ENCODE measurements around the gene LRFN2.

The LRFN2 gene

GRCh38 chr6:40411881-40412280 lies 175.3 kb downstream of the LRFN2 start:
- H3K27me3 ChIP-seq (ENCODE audit: insufficient read depth, low read length) = no peaks in the 10 kb centered on the region
- H3K27ac ChIP-seq (ENCODE audit: low read depth, low read length) = no peak overlapping the region
- 83% methylated on average over 5 of the region's 6 CpGs for WGBS
- H3K4me3 ChIP-seq (ENCODE audit: low read length) = no peak overlapping the region
- H3K4me1 ChIP-seq (ENCODE audit: insufficient read depth, low read length) = peaks cover 10% of the 10 kb centered on the region
- H3K9ac ChIP-seq (ENCODE audit: low read depth, low read length) = no peak overlapping the region
- no peaks in the 10 kb centered on the region for H3K9me3 ChIP-seq (ENCODE audit: insufficient read depth, low read depth, low read length)
- H3K36me3 ChIP-seq (ENCODE audit: insufficient read depth, low read length) = no peaks in the 10 kb centered on the region

DNA sequence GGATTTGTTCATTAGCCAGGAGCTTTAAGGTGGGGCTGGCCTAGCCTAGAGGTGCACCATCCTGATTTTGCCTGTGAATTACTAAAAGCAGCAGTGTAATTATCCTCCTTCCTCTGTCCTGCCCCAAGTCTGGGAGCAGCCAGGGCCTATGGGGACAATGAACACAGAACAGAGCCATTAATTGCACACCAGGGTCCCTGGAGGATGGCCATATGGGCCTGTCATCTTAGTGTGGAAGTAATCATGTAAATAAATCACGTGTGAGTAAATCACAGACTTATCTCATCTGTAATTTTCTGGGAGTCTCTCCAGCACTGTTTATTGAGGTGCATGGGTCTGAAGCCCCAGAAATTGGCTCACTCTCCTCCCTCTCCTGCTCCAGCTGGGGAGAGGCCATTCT lies 176.3 kb downstream of the LRFN2 start:
- Histone ChIP-seq H3K27me3 (ENCODE audit: insufficient read depth, low read length) (no peaks in the 10 kb centered on the region), H3K4me1 (ENCODE audit: insufficient read depth, low read length) (peaks cover 10% of the 10 kb centered on the region), H3K9ac (ENCODE audit: low read depth, low read length) (no peak overlapping the region), H3K27ac (ENCODE audit: low read depth, low read length) (no peak overlapping the region), H3K36me3 (ENCODE audit: insufficient read depth, low read length) (no peaks in the 10 kb centered on the region), H3K9me3 (ENCODE audit: insufficient read depth, low read depth, low read length) (no peaks in the 10 kb centered on the region), H3K4me3 (ENCODE audit: low read length) (no peak overlapping the region)
- WGBS = 90% methylated on average over 1 of the region's 1 CpG

- Histone ChIP-seq H3K27ac (ENCODE audit: low read depth, low read length) (no peak overlapping the region), H3K9ac (ENCODE audit: low read depth, low read length) (no peak overlapping the region), H3K4me1 (ENCODE audit: insufficient read depth, low read length) (peaks cover 10% of the 10 kb centered on the region), H3K36me3 (ENCODE audit: insufficient read depth, low read length) (no peaks in the 10 kb centered on the region), H3K27me3 (ENCODE audit: insufficient read depth, low read length) (no peaks in the 10 kb centered on the region), H3K4me3 (ENCODE audit: low read length) (no peak overlapping the region), H3K9me3 (ENCODE audit: insufficient read depth, low read depth, low read length) (no peaks in the 10 kb centered on the region)
- WGBS = 51% methylated on average over 9 of the region's 9 CpGs
Measured at GRCh38 chr6:40409716-40410397, 177.3 kb downstream of the LRFN2 start.

DNA sequence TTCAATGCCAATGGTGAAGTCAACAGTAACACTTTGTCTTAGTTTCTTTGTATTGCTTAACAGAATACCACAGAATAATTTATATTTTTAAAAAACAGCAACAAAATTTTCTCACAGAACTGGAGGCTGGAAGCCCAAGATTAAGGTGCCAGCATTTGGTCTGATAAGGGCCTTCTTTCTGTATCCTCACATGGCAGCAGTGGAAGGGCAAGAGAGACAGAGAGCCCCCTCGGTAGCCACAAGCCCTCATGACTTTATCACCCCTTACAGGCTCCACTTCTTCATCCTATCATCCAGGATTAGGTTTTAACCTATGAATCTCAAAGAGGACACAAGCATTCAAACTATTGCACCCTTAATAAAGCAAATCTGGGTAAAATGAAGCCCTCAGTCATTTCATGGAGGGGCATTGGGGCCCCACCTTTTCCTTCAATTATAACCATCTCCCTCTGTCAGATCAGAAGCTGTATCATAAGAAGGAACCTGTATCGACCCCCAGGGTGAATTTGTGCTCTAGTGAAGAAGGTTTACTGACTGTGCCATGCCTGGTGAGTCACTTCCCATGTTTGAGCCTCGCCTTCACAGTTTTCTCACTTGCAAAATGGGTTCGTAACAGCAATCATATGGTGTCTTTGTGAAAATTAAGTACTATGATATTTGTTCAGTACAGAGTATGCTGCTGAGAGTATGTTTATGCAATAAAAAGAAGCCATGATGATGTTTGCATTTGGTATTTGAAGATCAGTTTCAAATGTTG lies 178.2 kb downstream of the LRFN2 start:
- WGBS = 83% methylated on average over 4 of the region's 4 CpGs
- no peaks in the 10 kb centered on the region for H3K36me3 ChIP-seq (ENCODE audit: insufficient read depth, low read length)
- no peaks in the 10 kb centered on the region for H3K27me3 ChIP-seq (ENCODE audit: insufficient read depth, low read length)
- no peak overlapping the region for H3K9ac ChIP-seq (ENCODE audit: low read depth, low read length)
- H3K27ac ChIP-seq (ENCODE audit: low read depth, low read length) = no peak overlapping the region
- peaks cover 10% of the 10 kb centered on the region for H3K4me1 ChIP-seq (ENCODE audit: insufficient read depth, low read length)
- H3K9me3 ChIP-seq (ENCODE audit: insufficient read depth, low read depth, low read length) = no peaks in the 10 kb centered on the region
- H3K4me3 ChIP-seq (ENCODE audit: low read length) = no peak overlapping the region

- H3K4me1 ChIP-seq (ENCODE audit: insufficient read depth, low read length) = peaks cover 10% of the 10 kb centered on the region
- H3K27ac ChIP-seq (ENCODE audit: low read depth, low read length) = no peak overlapping the region
- 63% methylated on average over 2 of the region's 2 CpGs for WGBS
- H3K9ac ChIP-seq (ENCODE audit: low read depth, low read length) = no peak overlapping the region
- H3K27me3 ChIP-seq (ENCODE audit: insufficient read depth, low read length) = no peaks in the 10 kb centered on the region
- no peaks in the 10 kb centered on the region for H3K9me3 ChIP-seq (ENCODE audit: insufficient read depth, low read depth, low read length)
- H3K4me3 ChIP-seq (ENCODE audit: low read length) = no peak overlapping the region
- no peaks in the 10 kb centered on the region for H3K36me3 ChIP-seq (ENCODE audit: insufficient read depth, low read length)
Measured at GRCh38 chr6:40407239-40407638, 179.9 kb downstream of the LRFN2 start.

- 95% methylated on average over 7 of the region's 7 CpGs for WGBS
- no peak overlapping the region for H3K4me3 ChIP-seq (ENCODE audit: low read length)
- H3K36me3 ChIP-seq (ENCODE audit: insufficient read depth, low read length) = no peaks in the 10 kb centered on the region
- no peak overlapping the region for H3K9ac ChIP-seq (ENCODE audit: low read depth, low read length)
- no peaks in the 10 kb centered on the region for H3K27me3 ChIP-seq (ENCODE audit: insufficient read depth, low read length)
- H3K9me3 ChIP-seq (ENCODE audit: insufficient read depth, low read depth, low read length) = no peaks in the 10 kb centered on the region
- no peak overlapping the region for H3K27ac ChIP-seq (ENCODE audit: low read depth, low read length)
- peaks cover 10% of the 10 kb centered on the region for H3K4me1 ChIP-seq (ENCODE audit: insufficient read depth, low read length)
Measured at GRCh38 chr6:40406175-40406574, 181.0 kb downstream of the LRFN2 start.

DNA sequence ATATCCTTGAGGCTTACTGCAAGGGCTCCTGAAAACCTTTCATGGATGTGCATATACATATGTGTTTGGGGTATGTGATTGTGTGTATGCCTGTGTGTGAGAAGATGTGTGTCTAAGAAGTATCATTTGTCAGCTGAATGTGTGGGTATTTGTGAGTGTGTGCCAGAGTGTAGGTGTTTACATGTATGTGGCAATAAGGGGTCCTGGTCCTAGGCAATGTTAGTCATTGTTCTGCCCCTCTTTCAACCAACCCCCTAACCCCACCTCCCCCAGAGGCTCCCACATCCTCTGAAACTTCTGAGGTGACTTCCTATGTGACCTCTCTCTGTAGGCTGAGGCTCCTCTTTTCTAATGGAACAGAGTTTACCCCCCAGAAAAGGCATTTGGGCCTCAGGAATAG lies 186.4 kb downstream of the LRFN2 start:
- H3K4me1 ChIP-seq (ENCODE audit: insufficient read depth, low read length) = no peaks in the 10 kb centered on the region; the same call in 1 of the 2 replicates
- H3K36me3 ChIP-seq (ENCODE audit: insufficient read depth, low read length) = no peaks in the 10 kb centered on the region
- no peak overlapping the region for H3K9ac ChIP-seq (ENCODE audit: low read depth, low read length)
- H3K4me3 ChIP-seq (ENCODE audit: low read length) = no peak overlapping the region
- H3K27ac ChIP-seq (ENCODE audit: low read depth, low read length) = no peak overlapping the region
- no peaks in the 10 kb centered on the region for H3K9me3 ChIP-seq (ENCODE audit: insufficient read depth, low read depth, low read length)
- no peaks in the 10 kb centered on the region for H3K27me3 ChIP-seq (ENCODE audit: insufficient read depth, low read length)

DNA sequence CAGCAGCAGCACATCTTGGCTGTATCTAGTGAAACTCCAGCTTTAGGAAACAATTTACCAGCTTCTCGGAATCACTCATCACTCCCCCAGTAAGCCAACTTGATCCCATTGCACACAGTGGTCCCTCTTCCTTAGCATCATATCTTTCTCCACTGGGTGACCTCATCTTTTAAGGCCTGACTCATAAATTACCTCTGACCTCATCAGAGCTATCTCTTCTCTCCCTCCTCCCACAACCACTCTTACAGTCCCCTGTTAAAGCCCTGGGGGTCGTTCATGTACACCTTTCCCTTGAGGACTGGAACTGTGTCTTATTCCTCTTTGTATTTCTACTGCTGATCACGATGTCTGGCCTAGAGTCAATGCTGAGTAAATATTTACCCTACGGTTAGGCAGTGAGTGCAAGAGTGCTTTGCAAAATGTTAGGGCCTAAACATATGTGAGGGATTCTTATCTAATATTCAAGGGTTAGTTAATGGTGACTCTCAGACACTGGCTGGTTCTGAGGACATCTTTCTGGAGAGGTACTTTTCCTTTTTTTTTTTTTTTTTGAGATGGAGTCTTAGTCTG lies 187.2 kb downstream of the LRFN2 start:
- WGBS = 93% methylated on average over 4 of the region's 4 CpGs

DNA sequence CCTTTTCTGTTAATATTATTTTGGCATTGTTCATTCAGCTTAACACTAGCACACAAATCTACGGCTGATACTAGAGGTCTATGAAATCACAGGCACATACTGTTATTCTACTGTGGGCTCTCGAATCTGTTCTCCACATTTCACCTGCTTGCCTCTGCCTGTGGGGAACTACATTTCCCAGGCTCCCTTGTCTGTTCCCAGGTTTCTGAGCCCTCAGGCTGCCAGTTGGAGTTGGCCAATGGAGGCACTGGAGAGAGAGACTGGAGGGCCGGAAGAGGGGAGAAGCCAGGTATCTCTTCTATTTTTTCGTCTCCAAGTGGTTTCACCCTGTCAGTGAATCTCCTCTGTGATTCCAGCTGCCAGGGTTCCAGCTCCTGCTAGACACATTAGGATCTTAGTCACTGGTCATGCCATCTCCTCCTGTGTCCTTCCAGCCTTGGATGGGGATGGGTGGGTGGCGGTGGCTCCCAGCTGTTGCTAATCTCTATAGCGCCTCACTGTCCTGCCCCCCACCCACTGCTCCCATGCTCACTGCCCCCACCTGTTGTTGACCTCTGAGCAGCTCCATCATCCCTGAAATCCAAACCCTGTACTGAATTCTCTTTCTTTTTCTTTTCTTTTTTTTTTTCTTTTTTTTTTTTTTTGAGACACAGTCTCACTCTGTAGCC lies 188.2 kb downstream of the LRFN2 start:
- H3K36me3 ChIP-seq (ENCODE audit: insufficient read depth, low read length) = no peaks in the 10 kb centered on the region
- no peaks in the 10 kb centered on the region for H3K27me3 ChIP-seq (ENCODE audit: insufficient read depth, low read length)
- no peaks in the 10 kb centered on the region; the same call in 1 of the 2 replicates for H3K4me1 ChIP-seq (ENCODE audit: insufficient read depth, low read length)
- no peaks in the 10 kb centered on the region for H3K9me3 ChIP-seq (ENCODE audit: insufficient read depth, low read depth, low read length)
- no peak overlapping the region for H3K9ac ChIP-seq (ENCODE audit: low read depth, low read length)
- H3K27ac ChIP-seq (ENCODE audit: low read depth, low read length) = no peak overlapping the region
- WGBS = 82% methylated on average over 6 of the region's 6 CpGs
- H3K4me3 ChIP-seq (ENCODE audit: low read length) = peak overlapping the region; percentile 9; the same call in 1 of the 2 replicates

More for the DNA sequence above, 187.2 kb downstream of the LRFN2 start:
- no peaks in the 10 kb centered on the region for H3K27me3 ChIP-seq (ENCODE audit: insufficient read depth, low read length)
- H3K4me1 ChIP-seq (ENCODE audit: insufficient read depth, low read length) = no peaks in the 10 kb centered on the region; the same call in 1 of the 2 replicates
- H3K27ac ChIP-seq (ENCODE audit: low read depth, low read length) = no peak overlapping the region
- no peaks in the 10 kb centered on the region for H3K36me3 ChIP-seq (ENCODE audit: insufficient read depth, low read length)
- no peak overlapping the region for H3K9ac ChIP-seq (ENCODE audit: low read depth, low read length)
- H3K9me3 ChIP-seq (ENCODE audit: insufficient read depth, low read depth, low read length) = no peaks in the 10 kb centered on the region
- H3K4me3 ChIP-seq (ENCODE audit: low read length) = no peak overlapping the region

DNA sequence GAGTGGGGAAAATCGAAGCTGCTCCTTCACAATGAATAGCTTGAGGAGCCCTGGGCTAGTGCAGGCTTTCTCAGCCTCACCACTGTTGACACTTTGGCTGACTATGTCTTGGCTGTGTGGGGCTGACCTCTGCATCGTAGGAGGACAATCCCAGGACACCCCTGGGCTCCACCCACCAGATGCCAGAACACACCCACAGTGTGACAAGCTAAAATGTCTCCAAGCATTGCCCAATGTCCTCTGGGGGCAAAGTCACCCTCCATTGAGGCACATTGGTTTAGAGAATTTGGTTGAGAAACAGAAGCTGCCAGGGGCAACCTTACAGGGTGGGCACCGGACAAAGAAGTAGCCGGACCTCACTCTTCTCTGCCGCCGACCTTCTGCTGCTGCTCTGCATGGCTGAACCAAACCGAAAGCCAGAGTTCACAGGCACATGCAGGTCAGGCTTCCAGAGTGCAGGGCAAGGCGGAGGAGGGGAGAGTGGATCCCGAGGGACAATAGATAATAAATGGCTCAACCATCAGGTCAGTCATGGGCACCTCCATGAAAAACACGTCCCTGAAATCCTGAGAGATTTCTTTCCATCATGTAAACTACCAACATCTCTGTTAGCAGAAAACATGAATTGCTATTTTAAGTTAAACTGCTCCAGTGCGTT lies 189.0 kb downstream of the LRFN2 start:
- Histone ChIP-seq H3K9me3 (ENCODE audit: insufficient read depth, low read depth, low read length) (no peaks in the 10 kb centered on the region), H3K27ac (ENCODE audit: low read depth, low read length) (no peak overlapping the region), H3K27me3 (ENCODE audit: insufficient read depth, low read length) (no peaks in the 10 kb centered on the region), H3K4me1 (ENCODE audit: insufficient read depth, low read length) (no peaks in the 10 kb centered on the region; the same call in 1 of the 2 replicates), H3K36me3 (ENCODE audit: insufficient read depth, low read length) (no peaks in the 10 kb centered on the region), H3K4me3 (ENCODE audit: low read length) (no peak overlapping the region), H3K9ac (ENCODE audit: low read depth, low read length) (no peak overlapping the region)
- WGBS = 93% methylated on average over 11 of the region's 11 CpGs
